Left lung (tissue), 10 donors: ENCODE data around the gene INKA1. TPM values are rescaled to one million over a fixed set of nuclear protein-coding genes. Genes with fewer than 3 reads are reported as not detected.
A peak's percentile ranks its signal among the peaks of the same experiment; 100 is the strongest.

Source experiments
- ATAC-seq: fragments of 200-7000 bp; cut with Tn5 transposase; one replicate; pipeline ENCODE4 v1.9.1; 2020; ENCODE audit warnings: moderate library complexity
- DNase-seq, 4 donors: peaks; one replicate each; pipeline ENCODE4 v3.0.0-alpha.2; 2013 to 2020
- H3K27ac ChIP-seq, 2 donors: fragments of 200-600 bp; sonication (generic) in 1 of 2; one replicate each; pipeline versions ENCODE4 v1.5.0 to v1.8.0; 2020 to 2021
- H3K27me3 ChIP-seq, 2 donors: fragments of 200-600 bp; sonication (generic) in 1 of 2; one replicate each; pipeline versions ENCODE4 v1.5.0 to v1.8.0; 2020 to 2021
- H3K36me3 ChIP-seq, 2 donors: fragments of 200-600 bp; sonication (generic) in 1 of 2; one replicate each; pipeline versions ENCODE4 v1.5.0 to v1.8.0; 2020 to 2021
- H3K4me1 ChIP-seq, 2 donors: fragments of 200-600 bp; one replicate each; pipeline ENCODE4 v1.8.0; 2021
- H3K4me3 ChIP-seq, 2 donors: fragments of 200-600 bp; sonication (generic) in 1 of 2; one replicate each; pipeline versions ENCODE4 v1.5.0 to v1.8.0; 2020 to 2021; ENCODE audit warnings: mild to moderate bottlenecking in 1 of 2
- H3K9me3 ChIP-seq, 2 donors: fragments of 200-600 bp; sonication (generic) in 1 of 2; one replicate each; pipeline versions ENCODE4 v1.5.0 to v1.8.0; 2020 to 2021
- intact Hi-C, 2 donors: fragments of 100-400 bp; cut with DNase I; formaldehyde crosslinking; loops; one replicate each; pipeline versions ENCODE4 v1.11.2 to v1.14.2; 2022
- polyA plus RNA-seq, 6 donors: library from polyadenylated mRNA; unstranded; fragments of 120-200 nt; gene quantifications; one replicate each; pipeline ENCODE4 v1.2.1, GENCODE V29; 2013; ENCODE audit not compliant: insufficient read length in 6 of 6
- total RNA-seq, 2 donors: library from RNA; stranded (reverse); fragmentation: NEBNext Ultra II Directional; extraction: Animal tissue kit (Norgen Biotek cat#: 25700); gene quantifications; one replicate each; pipeline ENCODE4 v1.2.1, GENCODE V29; 2021
- TF ChIP-seq, protein P1 (sequence below), 2 donors: fragments of 200-600 bp; sonication (generic) in 1 of 2; IDR thresholded peaks; one replicate each; pipeline versions ENCODE4 v1.5.0 to v1.8.0; 2021; ENCODE audit warnings: antibody characterized with exemption in 2 of 2
- donor health status: DM: no; HTN: yes; CAD: no.
- donor health status: DM: no; HTN: no; CAD: no.

The INKA1 gene
- total and polyA plus RNA-seq, 8 donors: 3.7 to 18.9 (median 13.3) TPM

DNA sequence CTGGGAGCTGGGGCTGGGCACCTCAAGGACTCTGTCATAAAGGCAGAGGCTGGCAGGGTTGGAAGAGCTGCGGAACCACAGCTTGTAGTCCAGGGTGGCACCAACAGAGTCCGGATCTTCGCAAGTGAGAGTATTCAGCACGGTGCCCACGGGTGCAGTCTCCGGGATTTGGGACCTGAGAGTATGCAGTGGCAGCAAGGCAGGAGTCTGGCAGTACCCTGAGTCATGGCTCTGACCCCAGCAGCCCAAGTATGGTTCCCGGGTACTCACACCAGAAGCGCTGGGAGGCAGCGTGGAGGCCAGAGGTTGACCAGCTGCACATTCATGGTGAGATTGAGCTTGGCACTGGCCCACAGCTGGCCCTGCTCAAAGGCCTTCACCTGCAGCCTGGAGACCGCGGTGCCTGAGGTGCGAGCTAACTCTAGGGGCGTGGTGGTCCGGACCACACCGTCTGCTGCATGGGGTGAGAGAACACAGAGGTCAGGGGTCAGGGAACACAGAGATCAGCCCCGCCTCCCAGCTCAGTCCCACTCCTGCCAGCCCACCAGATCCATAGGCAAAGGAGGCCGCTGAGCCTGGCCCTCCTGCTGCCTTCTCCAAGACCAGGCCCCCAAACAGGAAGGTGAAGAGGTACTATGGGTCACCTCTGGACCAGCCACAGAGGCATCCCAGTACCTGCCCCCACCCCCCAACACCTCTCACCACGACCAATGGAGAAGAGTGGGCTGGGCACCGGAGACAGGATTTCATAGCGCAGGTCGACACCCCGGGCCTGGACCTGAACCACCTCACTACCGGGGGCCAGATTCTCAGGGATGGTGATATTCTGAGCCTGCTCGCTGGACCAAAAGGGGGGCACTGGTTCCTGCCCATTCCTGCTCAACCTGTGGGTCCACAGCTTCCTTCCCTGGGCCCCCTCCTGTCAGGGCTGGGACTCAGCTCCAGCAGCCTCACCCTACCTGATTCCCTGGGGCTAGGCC, 7.8 kb upstream of the INKA1 start:
- Histone ChIP-seq H3K36me3 (no peaks in the 10 kb centered on the region), H3K4me3 (no peak overlapping the region), H3K27me3 (no peaks in the 10 kb centered on the region), H3K27ac (no peak overlapping the region), H3K4me1 (no peaks in the 10 kb centered on the region), H3K9me3 (no peaks in the 10 kb centered on the region)
- TF ChIP-seq, protein P1, sequence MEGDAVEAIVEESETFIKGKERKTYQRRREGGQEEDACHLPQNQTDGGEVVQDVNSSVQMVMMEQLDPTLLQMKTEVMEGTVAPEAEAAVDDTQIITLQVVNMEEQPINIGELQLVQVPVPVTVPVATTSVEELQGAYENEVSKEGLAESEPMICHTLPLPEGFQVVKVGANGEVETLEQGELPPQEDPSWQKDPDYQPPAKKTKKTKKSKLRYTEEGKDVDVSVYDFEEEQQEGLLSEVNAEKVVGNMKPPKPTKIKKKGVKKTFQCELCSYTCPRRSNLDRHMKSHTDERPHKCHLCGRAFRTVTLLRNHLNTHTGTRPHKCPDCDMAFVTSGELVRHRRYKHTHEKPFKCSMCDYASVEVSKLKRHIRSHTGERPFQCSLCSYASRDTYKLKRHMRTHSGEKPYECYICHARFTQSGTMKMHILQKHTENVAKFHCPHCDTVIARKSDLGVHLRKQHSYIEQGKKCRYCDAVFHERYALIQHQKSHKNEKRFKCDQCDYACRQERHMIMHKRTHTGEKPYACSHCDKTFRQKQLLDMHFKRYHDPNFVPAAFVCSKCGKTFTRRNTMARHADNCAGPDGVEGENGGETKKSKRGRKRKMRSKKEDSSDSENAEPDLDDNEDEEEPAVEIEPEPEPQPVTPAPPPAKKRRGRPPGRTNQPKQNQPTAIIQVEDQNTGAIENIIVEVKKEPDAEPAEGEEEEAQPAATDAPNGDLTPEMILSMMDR (IDR thresholded peaks at IDR 0.05): no peak
- no peak for DNase-seq
- intact Hi-C loops: no loop called here
- ATAC-seq: no peak

DNA sequence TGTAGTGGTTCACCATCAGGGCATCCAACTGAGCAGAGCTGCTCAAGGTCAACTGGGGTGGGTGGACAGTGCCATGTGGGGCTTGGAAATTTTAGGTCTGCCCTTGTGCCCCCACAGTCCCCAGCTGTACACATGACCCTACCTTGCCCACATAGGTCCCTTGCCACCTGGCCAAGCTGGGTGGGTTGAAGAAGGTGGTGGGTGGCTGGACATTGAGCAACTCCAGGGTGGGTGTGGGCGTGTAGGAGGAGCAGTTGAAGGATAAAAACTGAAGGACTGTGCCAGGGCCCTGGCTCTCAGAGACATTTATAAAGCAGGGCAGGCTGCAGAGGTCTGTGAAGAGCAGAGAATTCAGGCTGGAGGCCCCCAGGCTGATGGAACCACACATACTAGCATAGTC, 4.0 kb upstream of the INKA1 start:
- ATAC-seq (no peak), DNase-seq (peak in 1 of 4 donors; percentile 39)
- H3K27ac ChIP-seq: no peak overlapping the region
- H3K4me1 ChIP-seq: peaks cover 0 to 8% of the 10 kb centered on the region in 2 donors
- TF ChIP-seq, protein P1 (IDR thresholded peaks at IDR 0.05): no peak
- H3K36me3 ChIP-seq: no peaks in the 10 kb centered on the region
- H3K9me3 ChIP-seq: no peaks in the 10 kb centered on the region
- H3K4me3 ChIP-seq: no peak overlapping the region
- intact Hi-C loops: no loop called here
- no peaks in the 10 kb centered on the region for H3K27me3 ChIP-seq

DNA sequence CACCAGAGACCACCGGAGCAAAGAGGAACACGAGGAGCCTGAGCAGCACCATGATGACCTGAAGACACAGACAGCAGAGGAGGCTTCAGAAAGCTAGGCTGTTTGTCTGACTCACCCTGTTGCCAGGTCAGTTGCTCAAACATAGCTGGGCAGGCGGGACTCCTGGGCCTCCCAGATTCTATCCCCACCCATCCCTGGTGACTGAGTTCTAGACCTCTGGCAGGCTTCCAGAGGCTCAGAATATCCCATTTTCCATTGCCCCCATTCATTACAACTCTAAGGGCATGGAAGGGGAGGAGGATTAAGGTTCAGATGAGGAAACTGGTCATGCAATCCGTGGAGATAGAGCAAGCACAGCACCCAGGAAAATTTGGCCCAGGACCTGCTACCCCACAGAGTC, 3.3 kb upstream of the INKA1 start, which contains the start of gene CDHR4:
TSS of gene CDHR4 (minus strand) at position 113 of the 400 bp plus-strand sequence. CDS start at position 52, 61 bp downstream.
- intact Hi-C loops: loop anchor here in 1 of 2 donors (5.0 kb wide), 1 partner anchor 38 kb away; no protein-coding TSS in a partner anchor
- Histone ChIP-seq H3K9me3 (no peaks in the 10 kb centered on the region), H3K4me1 (peaks cover 6 to 14% of the 10 kb centered on the region in 2 donors), H3K36me3 (no peaks in the 10 kb centered on the region), H3K4me3 (no peak within 1 kb of the TSS), H3K27me3 (no peaks in the 10 kb centered on the region), H3K27ac (no peak within 1 kb of the TSS)
- DNase-seq: no peak
- TF ChIP-seq, protein P1 (IDR thresholded peaks at IDR 0.05): no peak
- ATAC-seq: no peak

DNA sequence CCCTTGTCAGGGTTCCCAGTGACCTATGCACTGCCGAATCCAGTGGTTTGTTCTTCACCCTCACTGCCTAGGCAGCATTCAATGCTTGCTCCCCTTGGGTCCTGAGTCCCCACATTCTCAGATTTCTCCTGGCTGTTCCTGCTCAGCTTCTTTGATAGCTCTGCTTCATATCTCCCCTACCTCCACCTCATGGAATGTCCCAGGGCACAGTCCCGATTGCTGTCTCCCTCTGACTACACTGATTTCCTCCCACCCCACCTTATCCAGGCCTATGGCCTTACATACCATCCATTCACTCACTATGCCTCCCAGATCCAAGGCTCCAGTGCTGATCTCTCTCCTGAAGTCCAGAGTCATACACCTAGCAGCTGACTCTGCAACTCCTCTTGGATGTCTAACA, 1.9 kb upstream of the INKA1 start:
- TF ChIP-seq, protein P1 (IDR thresholded peaks at IDR 0.05): no peak
- DNase-seq: no peak
- intact Hi-C loops: loop anchor here in 1 of 2 donors (5.0 kb wide), 1 partner anchor 36 kb away; no protein-coding TSS in a partner anchor

More for the DNA sequence above, 1.9 kb upstream of the INKA1 start:
- no peak for ATAC-seq
- no peaks in the 10 kb centered on the region for H3K27me3 ChIP-seq
- H3K36me3 ChIP-seq: no peaks in the 10 kb centered on the region
- H3K9me3 ChIP-seq: no peaks in the 10 kb centered on the region
- peaks cover 20 to 28% of the 10 kb centered on the region in 2 donors for H3K4me1 ChIP-seq
- H3K4me3 ChIP-seq: no peak overlapping the region
- no peak overlapping the region for H3K27ac ChIP-seq
